Stimulated activated CD8-positive, alpha-beta memory T cell treated with anti-CD3 and anti-CD28 coated beads, Interleukin-4, amount 100 ng/mL, for 24 hours (primary cell): ENCODE results near the gene STYXL2.

ENCODE experiments used
- DNase-seq: peaks from one replicate; pipeline ENCODE4 v3.0.0-alpha.2; 2020; ENCODE audit warnings: low read depth

The STYXL2 gene

GRCh38 chr1:167110586-167110985 is 16.7 kb downstream of the STYXL2 start:
- DNase-seq, result no peak

GRCh38 chr1:167111868-167112709 is 18.2 kb downstream of the STYXL2 start:
- no peak for DNase-seq

- DNase-seq, result no peak
Observed at GRCh38 chr1:167114725-167115124, 20.9 kb downstream of the STYXL2 start.

- no peak for DNase-seq
Observed at GRCh38 chr1:167115655-167116054, 21.8 kb downstream of the STYXL2 start.

- no peak for DNase-seq
Observed at GRCh38 chr1:167116174-167116573, 22.3 kb downstream of the STYXL2 start.

GRCh38 chr1:167117225-167117624 is 23.4 kb downstream of the STYXL2 start:
- no peak for DNase-seq

GRCh38 chr1:167118188-167118587 is 24.3 kb downstream of the STYXL2 start:
- DNase-seq, result no peak

GRCh38 chr1:167119696-167120095 is 25.8 kb downstream of the STYXL2 start:
- no peak for DNase-seq

GRCh38 chr1:167120899-167121298 is 27.0 kb downstream of the STYXL2 start:
- DNase-seq, result no peak

- DNase-seq, result no peak
Observed at GRCh38 chr1:167121375-167122120, 27.7 kb downstream of the STYXL2 start.

GRCh38 chr1:167122121-167122480 is 28.2 kb downstream of the STYXL2 start:
- DNase-seq, result no peak

- no peak for DNase-seq
Observed at GRCh38 chr1:167122568-167122967, 28.7 kb downstream of the STYXL2 start.

GRCh38 chr1:167126317-167126716 is 32.4 kb downstream of the STYXL2 start:
- DNase-seq, result no peak

- DNase-seq, result no peak
Observed at GRCh38 chr1:167126811-167127210, 32.9 kb downstream of the STYXL2 start.

- DNase-seq, result no peak
Observed at GRCh38 chr1:167127236-167127635, 33.4 kb downstream of the STYXL2 start.

- DNase-seq, result no peak
Observed at GRCh38 chr1:167127661-167128060, 33.8 kb downstream of the STYXL2 start.

- DNase-seq, result no peak
Observed at GRCh38 chr1:167128261-167129227, 34.7 kb downstream of the STYXL2 start.

GRCh38 chr1:167130829-167131510 is 37.1 kb downstream of the STYXL2 start:
- DNase-seq, result no peak

- no peak for DNase-seq
Observed at GRCh38 chr1:167132301-167133010, 38.6 kb downstream of the STYXL2 start.

GRCh38 chr1:167135281-167135840 is 41.5 kb downstream of the STYXL2 start:
- DNase-seq, result no peak

GRCh38 chr1:167136191-167136614 is 42.3 kb downstream of the STYXL2 start:
- DNase-seq, result no peak
